CD14-positive monocyte (primary cell): ENCODE results near the gene ZGLP1. TPM values are rescaled to one million over a fixed set of nuclear protein-coding genes. Genes with fewer than 3 reads are reported as not detected.
A peak's percentile ranks its signal among the peaks of the same experiment; 100 is the strongest.
"Not testable (repeated sequence)": the region's sequence is repeated elsewhere in the genome, so short reads cannot be mapped to it uniquely, and the experiment has no call there.

ENCODE experiments used
- DNase-seq, 3 donors: peaks; one replicate each; pipeline ENCODE4 v3.0.0-alpha.2; 2011 to 2022
- H2AFZ ChIP-seq: 2 replicates; pipeline ENCODE4 v1.6.0; 2012; ENCODE audit warnings: mild to moderate bottlenecking, low read depth, low read length, inconsistent platforms; ENCODE audit not compliant: insufficient read depth, poor library complexity, severe bottlenecking
- H3K27ac ChIP-seq, 2 donors: 1 replicate in 1 of 2; 2 replicates in 1 of 2; pipeline ENCODE4 v1.5.1; 2012 to 2013; ENCODE audit warnings: low read length in 2 of 2, control low read depth in 1 of 2, inconsistent platforms in 1 of 2, low read depth in 1 of 2, mild to moderate bottlenecking in 1 of 2
- H3K27me3 ChIP-seq, 2 donors: one replicate each; pipeline versions ENCODE4 v1.6.0 to v1.6.1; 2011 to 2013; ENCODE audit warnings: low read length in 2 of 2; ENCODE audit not compliant: control insufficient read depth in 2 of 2, insufficient read depth in 2 of 2
- H3K36me3 ChIP-seq, 2 donors: replicated peaks in 1 of 2; 1 replicate in 1 of 2; 2 replicates in 1 of 2; pipeline versions ENCODE4 v1.5.1 to v1.6.1; 2012 to 2013; ENCODE audit warnings: low read length in 2 of 2, control low read depth in 1 of 2, inconsistent platforms in 1 of 2, mild to moderate bottlenecking in 1 of 2; ENCODE audit not compliant: insufficient read depth in 2 of 2, control insufficient read depth in 1 of 2
- H3K4me1 ChIP-seq, 2 donors: 1 replicate in 1 of 2; 2 replicates in 1 of 2; pipeline versions ENCODE4 v1.5.1 to v1.6.1; 2012 to 2013; ENCODE audit warnings: low read length in 2 of 2, control low read depth in 1 of 2, inconsistent platforms in 1 of 2, mild to moderate bottlenecking in 1 of 2, moderate library complexity in 1 of 2; ENCODE audit not compliant: insufficient read depth in 2 of 2, control insufficient read depth in 1 of 2
- H3K4me2 ChIP-seq: replicated peaks from 2 replicates; pipeline ENCODE3; 2012; ENCODE audit warnings: low read length, moderate library complexity, mild to moderate bottlenecking; ENCODE audit not compliant: poor library complexity, severe bottlenecking; ENCODE audit errors: extremely low read depth
- H3K4me3 ChIP-seq, 3 experiments: fragments of 200-600 bp in 1 of 3; sonication (generic) in 1 of 3; replicated peaks in 1 of 3; 1 replicate in 2 of 3; 2 replicates in 1 of 3; pipeline ENCODE4 v1.5.1; 2011 to 2013; ENCODE audit warnings: low read length in 3 of 3, mild to moderate bottlenecking in 3 of 3, control low read depth in 2 of 3, low read depth in 2 of 3, inconsistent platforms in 1 of 3, moderate library complexity in 1 of 3
- H3K79me2 ChIP-seq: 2 replicates; pipeline ENCODE4 v1.6.0; 2012; ENCODE audit warnings: mild to moderate bottlenecking, control low read depth, inconsistent platforms, low read length, moderate library complexity; ENCODE audit not compliant: insufficient read depth
- H3K9ac ChIP-seq: 2 replicates; pipeline ENCODE4 v1.6.0; 2017; ENCODE audit warnings: low read length, mild to moderate bottlenecking; ENCODE audit not compliant: insufficient read depth, poor library complexity, severe bottlenecking
- H3K9me3 ChIP-seq, 2 donors: replicated peaks in 1 of 2; 1 replicate in 1 of 2; 2 replicates in 1 of 2; pipeline versions ENCODE4 v1.5.1 to v1.6.1; 2012 to 2013; ENCODE audit warnings: low read length in 2 of 2, control low read depth in 1 of 2; ENCODE audit not compliant: control insufficient read depth in 1 of 2, insufficient read depth in 1 of 2
- H4K20me1 ChIP-seq: 2 replicates; pipeline ENCODE4 v1.6.0; 2012; ENCODE audit warnings: mild to moderate bottlenecking, low read length, control low read depth, moderate library complexity; ENCODE audit not compliant: insufficient read depth
- H3K27ac Mint-ChIP-seq, 7 donors: one replicate each; pipeline ENCODE4 v1.8.0; 2020; ENCODE audit warnings: mild to moderate bottlenecking in 7 of 7, mixed read lengths in 7 of 7, moderate library complexity in 6 of 7, inconsistent platforms in 2 of 7
- H3K27me3 Mint-ChIP-seq, 3 donors: one replicate each; pipeline ENCODE4 v1.8.0; 2021 to 2022; ENCODE audit warnings: low read depth in 3 of 3, mild to moderate bottlenecking in 3 of 3, mixed read lengths in 3 of 3, moderate library complexity in 3 of 3, inconsistent platforms in 1 of 3
- H3K36me3 Mint-ChIP-seq, 2 donors: one replicate each; pipeline ENCODE4 v1.8.0; 2020; ENCODE audit warnings: mixed read lengths in 2 of 2, inconsistent platforms in 1 of 2, mild to moderate bottlenecking in 1 of 2
- H3K4me1 Mint-ChIP-seq: one replicate; pipeline ENCODE4 v1.8.0; 2020; ENCODE audit warnings: mild to moderate bottlenecking, mixed read lengths
- H3K4me3 Mint-ChIP-seq, 2 donors: one replicate each; pipeline ENCODE4 v1.8.0; 2020; ENCODE audit warnings: mild to moderate bottlenecking in 2 of 2, mixed read lengths in 2 of 2, moderate library complexity in 1 of 2
- H3K9me3 Mint-ChIP-seq, 7 donors: one replicate each; pipeline ENCODE4 v1.8.0; 2020 to 2022; ENCODE audit warnings: mixed read lengths in 7 of 7, mild to moderate bottlenecking in 6 of 7, moderate library complexity in 6 of 7, inconsistent platforms in 2 of 7
- CTCF ChIP-seq: fragments of 200-600 bp; IDR thresholded peaks from one replicate; pipeline ENCODE4 v1.8.0; 2022; ENCODE audit warnings: antibody characterized with exemption, mild to moderate bottlenecking
- WGBS: methylation state at CpG from one replicate; pipeline ENCODE4 v1.1.5; 2013; ENCODE audit warnings: missing lambda C conversion rate; ENCODE audit not compliant: insufficient coverage; 5-methylcytosine and 5-hydroxymethylcytosine counted together
- intact Hi-C, 2 donors: fragments of 100-400 bp; cut with micrococcal nuclease; formaldehyde crosslinking; loops; one replicate each; pipeline versions ENCODE4 v1.15.0 to v1.15.1; 2023
- polyA plus RNA-seq, 3 donors: library from polyadenylated mRNA; depleted of rRNA in 1 of 3; unstranded in 2 of 3; stranded (reverse) in 1 of 3; fragments of 300-500 nt in 2 of 3; fragments of >200 nt in 1 of 3; fragmentation: Illumina TruSeq in 2 of 3; gene quantifications; 1 replicate in 2 of 3; 2 replicates in 1 of 3; pipeline ENCODE4 v1.2.3, GENCODE V29; 2012 to 2021

Gene ZGLP1
- polyA plus RNA-seq, 3 donors: 3.5 to 11.7 (median 9.4) TPM

- Histone ChIP-seq H3K27me3 (peaks cover 0 to 12% of the 10 kb centered on the region in 2 donors), H3K36me3 (peaks cover 62 to 73% of the 10 kb centered on the region in 2 donors), H3K4me3 (no peak overlapping the region), H4K20me1 (peaks cover 80% of the 10 kb centered on the region), H3K4me1 (peaks cover 33 to 46% of the 10 kb centered on the region in 2 donors), H3K27ac (no peak overlapping the region), H2AFZ (no peak overlapping the region), H3K9me3 (no peaks in the 10 kb centered on the region), H3K9ac (no peak overlapping the region), H3K4me2 (no peak overlapping the region), H3K79me2 (peaks cover 4% of the 10 kb centered on the region)
- intact Hi-C loops: no loop called here
- Mint-ChIP-seq H3K36me3 (peaks cover 66 to 79% of the 10 kb centered on the region in 2 donors), H3K4me3 (no peak overlapping the region), H3K9me3 (peaks cover 0 to 9% (median 2%) of the 10 kb centered on the region in 7 donors), H3K27ac (peak overlapping the region in 1 of 7 donors; percentile 14), H3K4me1 (peaks cover 46% of the 10 kb centered on the region), H3K27me3 (peaks cover 6 to 17% (median 14%) of the 10 kb centered on the region in 3 donors)
- DNase-seq: no peak
- TF ChIP-seq CTCF: no peak
- WGBS: 93% methylated on average over 16 of the region's 23 CpGs
Measured at GRCh38 chr19:10283301-10284064, 26.1 kb downstream of the ZGLP1 start.

GRCh38 chr19:10282043-10282442 lies 27.6 kb downstream of the ZGLP1 start:
- H3K4me3 ChIP-seq, H3K9me3 ChIP-seq, H3K27me3 Mint-ChIP-seq, H3K4me2 ChIP-seq, H3K9me3 Mint-ChIP-seq, H3K79me2 ChIP-seq, H3K27ac Mint-ChIP-seq, H2AFZ ChIP-seq, DNase-seq, H3K9ac ChIP-seq, H3K27ac ChIP-seq, intact Hi-C loops, H3K27me3 ChIP-seq, H3K4me3 Mint-ChIP-seq: not testable (repeated sequence)
- Mint-ChIP-seq H3K36me3 (peaks cover 77 to 93% of the 10 kb centered on the region in 2 donors), H3K4me1 (peaks cover 35% of the 10 kb centered on the region)
- H3K4me1 ChIP-seq: peaks cover 19 to 32% of the 10 kb centered on the region in 2 donors
- peaks cover 71 to 87% of the 10 kb centered on the region in 2 donors for H3K36me3 ChIP-seq
- H4K20me1 ChIP-seq: peaks cover 94% of the 10 kb centered on the region
- no CpG with 5 or more reads among the region's 5 CpGs for WGBS
